Mesendoderm (in vitro differentiated cells): ENCODE results near the gene CHCHD5. TPM values are rescaled to one million over a fixed set of nuclear protein-coding genes. Genes with fewer than 3 reads are reported as not detected.
"Not testable (repeated sequence)": the region's sequence is repeated elsewhere in the genome, so short reads cannot be mapped to it uniquely, and the experiment has no call there.

ENCODE experiments used
- DNase-seq: peaks from one replicate; pipeline ENCODE4 v3.0.0; 2013
- H2AK5ac ChIP-seq: 2 replicates; pipeline ENCODE4 v1.6.1; 2013; ENCODE audit warnings: low read length, inconsistent platforms
- H2BK120ac ChIP-seq: 2 replicates; pipeline ENCODE4 v1.6.1; 2013; ENCODE audit warnings: low read depth, mild to moderate bottlenecking, low read length, moderate library complexity, mixed read lengths
- H2BK15ac ChIP-seq: replicated peaks from 2 replicates; pipeline ENCODE4 v1.6.1; 2013; ENCODE audit warnings: low read depth, mild to moderate bottlenecking, moderate library complexity
- H2BK5ac ChIP-seq: 2 replicates; pipeline ENCODE4 v1.6.1; 2013; ENCODE audit warnings: low read length, inconsistent platforms
- H3K18ac ChIP-seq: 2 replicates; pipeline ENCODE4 v1.6.1; 2013; ENCODE audit warnings: mild to moderate bottlenecking, low read length, mixed read lengths
- H3K23ac ChIP-seq: one replicate; pipeline ENCODE4 v1.6.1; 2013; ENCODE audit warnings: low read length
- H3K27ac ChIP-seq: 2 replicates; pipeline ENCODE4 v1.5.1; 2013; ENCODE audit warnings: low read depth, mild to moderate bottlenecking, inconsistent platforms, low read length, moderate library complexity
- H3K27me3 ChIP-seq: 2 replicates; pipeline ENCODE4 v1.6.1; 2013; ENCODE audit warnings: low read length, control low read depth, mild to moderate bottlenecking, inconsistent platforms; ENCODE audit not compliant: insufficient read depth, poor library complexity
- H3K36me3 ChIP-seq: 2 replicates; pipeline ENCODE4 v1.6.1; 2013; ENCODE audit warnings: low read length, inconsistent platforms; ENCODE audit not compliant: control insufficient read depth, insufficient read depth
- H3K4ac ChIP-seq: one replicate; pipeline ENCODE4 v1.6.1; 2013; ENCODE audit warnings: low read depth, mild to moderate bottlenecking, low read length, moderate library complexity
- H3K4me1 ChIP-seq: 2 replicates; pipeline ENCODE4 v1.6.1; 2013; ENCODE audit warnings: low read depth, low read length, inconsistent platforms; ENCODE audit not compliant: control insufficient read depth
- H3K4me2 ChIP-seq: 2 replicates; pipeline ENCODE4 v1.6.1; 2013; ENCODE audit warnings: low read length
- H3K4me3 ChIP-seq: 2 replicates; pipeline ENCODE4 v1.5.1; 2013; ENCODE audit warnings: mild to moderate bottlenecking, low read length
- H3K56ac ChIP-seq: one replicate; pipeline ENCODE4 v1.6.1; 2013; ENCODE audit warnings: low read length
- H3K79me1 ChIP-seq: 2 replicates; pipeline ENCODE4 v1.6.1; 2013; ENCODE audit warnings: low read length, inconsistent platforms
- H3K79me2 ChIP-seq: 2 replicates; pipeline ENCODE4 v1.6.1; 2013; ENCODE audit warnings: mild to moderate bottlenecking, low read length; ENCODE audit not compliant: control insufficient read depth, insufficient read depth
- H3K9ac ChIP-seq: 2 replicates; pipeline ENCODE4 v1.6.1; 2013; ENCODE audit warnings: low read length, inconsistent platforms
- H4K5ac ChIP-seq: one replicate; pipeline ENCODE4 v1.6.1; 2013; ENCODE audit warnings: low read length
- H4K8ac ChIP-seq: one replicate; pipeline ENCODE4 v1.6.1; 2013; ENCODE audit warnings: low read depth, mild to moderate bottlenecking, control low read depth, low read length, moderate library complexity
- WGBS: extraction: QIAGEN DNeasy Blood & Tissue Kit; methylation state at CpG from one replicate; pipeline ENCODE4 v1.1.7; 2013; ENCODE audit warnings: low lambda C conversion rate, missing lambda C conversion rate; ENCODE audit not compliant: insufficient coverage; ENCODE audit errors: extremely low coverage; 5-methylcytosine and 5-hydroxymethylcytosine counted together
- polyA plus RNA-seq, 2 experiments: library from polyadenylated mRNA; stranded (reverse); fragments of 200-250 nt; gene quantifications; one replicate each; pipeline ENCODE4 v1.2.3, GENCODE V29; 2013

The CHCHD5 gene, protein sequence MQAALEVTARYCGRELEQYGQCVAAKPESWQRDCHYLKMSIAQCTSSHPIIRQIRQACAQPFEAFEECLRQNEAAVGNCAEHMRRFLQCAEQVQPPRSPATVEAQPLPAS
- polyA plus RNA-seq (2013, experiment 1 of 2), result 22.8 TPM
- polyA plus RNA-seq (2013, experiment 2 of 2), result 23.4 TPM

GRCh38 chr2:112584134-112584890 is at the start of gene CHCHD5:
Gene CHCHD5 (plus strand): TSS chr2:112584609. CDS start chr2:112584648, 39 bp downstream.
- Histone ChIP-seq H3K79me1 (peaks cover 2% of the 10 kb centered on the region), H2AK5ac (peak within 1 kb of the TSS; percentile 59), H4K5ac (peak within 1 kb of the TSS; percentile 94), H2BK5ac (peak within 1 kb of the TSS; percentile 95), H3K4me1 (peaks cover 8% of the 10 kb centered on the region), H3K27ac (peak within 1 kb of the TSS; percentile 95), H3K18ac (peak within 1 kb of the TSS; percentile 77), H3K56ac (peak within 1 kb of the TSS; percentile 99), H2BK120ac (no peak within 1 kb of the TSS), H3K4me2 (peak within 1 kb of the TSS; percentile 84), H3K36me3 (peaks cover 3% of the 10 kb centered on the region), H3K4ac (peak within 1 kb of the TSS; percentile 83), H3K79me2 (no peaks in the 10 kb centered on the region), H3K27me3 (no peaks in the 10 kb centered on the region), H3K23ac (peak within 1 kb of the TSS; percentile 83), H4K8ac (peak within 1 kb of the TSS; percentile 7), H3K4me3 (peak within 1 kb of the TSS; percentile 91), H3K9ac (peak within 1 kb of the TSS; percentile 95), H2BK15ac (no peak within 1 kb of the TSS)
- no CpG with 5 or more reads among the region's 54 CpGs for WGBS
- peak; percentile 99 for DNase-seq

DNA sequence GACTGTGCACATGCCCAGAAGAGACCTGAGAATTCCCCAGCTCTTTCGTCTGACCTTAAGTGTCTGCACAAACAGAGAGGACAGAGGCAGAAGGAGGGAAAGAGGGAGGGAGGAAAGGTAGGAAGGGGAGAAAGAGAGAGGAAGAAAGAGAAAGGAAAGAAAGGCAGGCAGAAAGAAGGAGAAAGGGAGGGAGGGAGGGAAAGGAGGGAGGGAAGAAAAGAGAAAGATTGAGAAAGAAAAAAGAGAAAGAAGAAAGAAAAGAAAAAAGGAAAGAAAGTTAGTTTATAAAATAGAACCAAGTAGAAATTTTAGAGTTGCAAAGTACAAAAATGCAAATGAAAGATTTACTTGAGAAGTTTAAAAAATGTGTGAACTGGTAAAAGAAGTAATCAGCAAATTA is 49.6 kb upstream of the CHCHD5 start:
- no peak overlapping the region for H2AK5ac ChIP-seq

GRCh38 chr2:112536665-112537064 is 47.7 kb upstream of the CHCHD5 start:
- not testable (repeated sequence) for DNase-seq, H4K5ac ChIP-seq, H3K27me3 ChIP-seq, H3K36me3 ChIP-seq, H3K4me3 ChIP-seq, H3K23ac ChIP-seq, H2BK120ac ChIP-seq, H3K79me1 ChIP-seq, H3K4ac ChIP-seq, H2BK5ac ChIP-seq, H3K4me2 ChIP-seq, H2AK5ac ChIP-seq, H3K18ac ChIP-seq, H3K27ac ChIP-seq, H3K9ac ChIP-seq, H2BK15ac ChIP-seq, H3K79me2 ChIP-seq, H3K56ac ChIP-seq, H4K8ac ChIP-seq, H3K4me1 ChIP-seq

More for the DNA sequence above, 49.6 kb upstream of the CHCHD5 start:
- Histone ChIP-seq H4K5ac (no peak overlapping the region), H3K9ac (no peak overlapping the region), H3K27ac (no peak overlapping the region), H3K79me1 (no peaks in the 10 kb centered on the region), H3K27me3 (no peaks in the 10 kb centered on the region), H2BK120ac (no peak overlapping the region), H4K8ac (no peak overlapping the region), H3K18ac (no peak overlapping the region), H3K23ac (no peak overlapping the region), H3K36me3 (peaks cover 4% of the 10 kb centered on the region), H2BK15ac (no peak overlapping the region), H3K4ac (no peak overlapping the region), H3K79me2 (no peaks in the 10 kb centered on the region), H3K4me3 (no peak overlapping the region), H3K56ac (no peak overlapping the region), H3K4me1 (no peaks in the 10 kb centered on the region), H2BK5ac (no peak overlapping the region), H3K4me2 (no peak overlapping the region)
- DNase-seq, result no peak
- no CpG with 5 or more reads among the region's 1 CpG for WGBS

DNA sequence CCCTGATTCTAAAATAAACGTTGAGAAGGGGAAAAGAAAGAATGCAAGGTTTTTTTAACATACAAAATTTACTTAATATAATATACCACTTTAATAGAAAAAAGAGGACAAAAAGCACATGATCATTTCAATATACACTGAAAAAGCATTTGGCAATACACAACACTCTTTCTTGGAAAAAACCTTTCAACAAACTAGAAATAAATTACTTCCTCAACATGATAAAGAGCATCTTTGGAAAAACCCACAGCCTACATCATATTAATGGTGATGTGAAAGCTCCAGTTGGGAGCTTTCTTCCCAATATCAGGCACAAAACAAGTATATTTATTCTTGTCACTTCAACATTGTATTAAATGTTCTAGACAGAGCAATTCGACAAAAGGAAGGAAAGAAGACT is 45.1 kb upstream of the CHCHD5 start:
- Histone ChIP-seq H3K4me3 (no peak overlapping the region), H3K79me1 (peaks cover 3% of the 10 kb centered on the region), H4K5ac (no peak overlapping the region), H3K4me1 (no peaks in the 10 kb centered on the region), H3K18ac (no peak overlapping the region), H2BK120ac (no peak overlapping the region), H3K27ac (no peak overlapping the region), H4K8ac (no peak overlapping the region), H3K9ac (no peak overlapping the region), H3K4me2 (no peak overlapping the region), H3K79me2 (peaks cover 16% of the 10 kb centered on the region), H3K4ac (no peak overlapping the region), H2BK5ac (no peak overlapping the region), H3K27me3 (no peaks in the 10 kb centered on the region), H2BK15ac (no peak overlapping the region), H3K23ac (no peak overlapping the region), H3K36me3 (no peaks in the 10 kb centered on the region), H3K56ac (no peak overlapping the region), H2AK5ac (no peak overlapping the region)
- DNase-seq, result no peak
- WGBS, result no CpG with 5 or more reads among the region's 2 CpGs

DNA sequence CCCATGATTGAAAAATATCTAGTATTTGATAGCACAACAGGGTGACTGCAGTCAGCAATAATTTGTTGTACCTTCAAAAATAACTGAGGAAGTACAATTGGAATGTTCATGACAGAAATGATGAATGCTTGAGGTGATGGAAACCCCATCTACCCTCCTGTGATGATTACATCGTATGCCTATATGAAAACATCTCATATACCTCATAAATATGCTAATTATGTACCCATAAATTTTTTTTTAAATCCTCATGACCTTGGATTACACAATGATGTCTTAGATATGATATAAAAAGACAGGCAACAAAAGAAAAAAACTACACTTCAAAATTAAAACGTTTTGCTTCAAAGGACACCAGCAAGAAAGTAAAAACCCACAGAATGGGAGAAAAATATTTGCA is 43.5 kb upstream of the CHCHD5 start:
- Histone ChIP-seq H4K5ac (no peak overlapping the region), H3K36me3 (no peaks in the 10 kb centered on the region), H3K4ac (no peak overlapping the region), H2BK120ac (no peak overlapping the region), H4K8ac (no peak overlapping the region), H3K79me2 (peaks cover 27% of the 10 kb centered on the region), H3K79me1 (peaks cover 3% of the 10 kb centered on the region), H3K27ac (no peak overlapping the region), H2AK5ac (no peak overlapping the region), H2BK5ac (no peak overlapping the region), H3K4me2 (no peak overlapping the region), H3K23ac (no peak overlapping the region), H3K4me1 (no peaks in the 10 kb centered on the region), H3K9ac (no peak overlapping the region), H2BK15ac (no peak overlapping the region), H3K56ac (no peak overlapping the region), H3K18ac (no peak overlapping the region), H3K4me3 (no peak overlapping the region), H3K27me3 (no peaks in the 10 kb centered on the region)
- WGBS, result no CpG with 5 or more reads among the region's 2 CpGs
- DNase-seq, result no peak
